Stimulated activated CD8-positive, alpha-beta memory T cell treated with anti-CD3 and anti-CD28 coated beads, Interleukin-15, amount 100 ng/mL, for 1 hour (primary cell): ENCODE measurements around the gene MIA3.
"Not testable (repeated sequence)": the region's sequence is repeated elsewhere in the genome, so short reads cannot be mapped to it uniquely, and the experiment has no call there.

Source experiments
- DNase-seq: peaks from one replicate; pipeline ENCODE4 v3.0.0-alpha.2; 2020; ENCODE audit warnings: low read depth

The MIA3 gene

DNA sequence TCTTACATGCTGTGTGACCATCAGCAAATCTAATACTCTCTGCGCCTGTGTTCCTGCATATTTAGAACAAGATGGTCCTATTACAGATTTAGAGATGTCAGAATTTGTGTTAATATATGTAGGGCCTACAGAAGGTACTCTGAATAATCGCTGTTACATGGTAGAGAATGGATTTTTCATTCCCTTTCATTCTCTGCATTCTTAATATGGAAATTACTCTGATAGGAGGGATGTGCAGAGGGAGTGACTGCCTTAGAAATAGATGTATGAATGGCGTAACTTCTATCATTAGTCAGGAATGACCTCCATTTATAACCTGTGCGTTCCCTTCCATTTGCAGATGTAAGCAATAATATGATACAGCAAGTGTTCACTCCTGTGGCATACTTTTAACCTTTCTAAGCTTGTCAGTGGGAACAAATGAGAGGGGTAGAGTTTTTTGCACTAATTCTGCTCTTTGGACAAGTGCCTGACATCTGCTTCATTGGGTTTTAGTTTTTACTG is 45.6 kb downstream of the MIA3 start:
- no peak for DNase-seq

DNA sequence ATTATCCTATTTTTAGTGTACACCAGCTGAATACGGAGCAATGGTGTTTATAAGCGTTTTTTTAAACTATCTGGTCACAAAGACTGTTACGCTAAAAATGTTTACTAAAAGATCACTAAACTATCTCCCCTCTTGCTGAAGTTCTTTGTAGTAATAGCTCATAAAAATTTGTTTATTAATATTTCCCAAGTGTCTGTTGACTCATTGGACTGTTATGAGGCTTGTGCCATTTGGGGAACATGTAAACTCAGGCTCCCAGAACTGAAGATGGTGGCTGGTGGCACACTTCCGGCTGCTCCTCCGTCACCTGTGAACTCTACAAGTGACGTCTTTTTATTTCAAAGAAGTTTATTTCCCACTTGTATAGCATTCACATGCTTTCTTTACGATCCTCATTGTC is 48.1 kb downstream of the MIA3 start:
- no peak for DNase-seq

DNA sequence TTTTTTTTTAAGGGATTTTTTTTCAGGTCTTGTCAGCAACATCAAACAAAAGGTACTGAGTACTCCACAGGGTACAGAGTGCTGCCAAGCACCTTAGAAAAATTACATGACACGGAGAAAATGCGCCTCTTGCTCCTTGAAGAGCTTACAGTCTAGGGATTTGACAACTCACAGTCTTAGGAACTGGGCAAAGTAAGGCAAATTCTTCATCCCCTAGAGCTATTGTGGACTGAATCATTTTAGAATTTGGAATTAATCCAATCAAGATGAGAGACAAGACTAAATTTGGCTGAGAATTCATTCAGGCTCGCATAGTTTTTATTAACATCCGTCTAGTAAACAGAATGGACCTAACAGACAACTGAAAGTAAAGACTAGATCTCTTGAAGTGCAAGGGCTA is 50.3 kb downstream of the MIA3 start:
- DNase-seq, result not testable (repeated sequence)

DNA sequence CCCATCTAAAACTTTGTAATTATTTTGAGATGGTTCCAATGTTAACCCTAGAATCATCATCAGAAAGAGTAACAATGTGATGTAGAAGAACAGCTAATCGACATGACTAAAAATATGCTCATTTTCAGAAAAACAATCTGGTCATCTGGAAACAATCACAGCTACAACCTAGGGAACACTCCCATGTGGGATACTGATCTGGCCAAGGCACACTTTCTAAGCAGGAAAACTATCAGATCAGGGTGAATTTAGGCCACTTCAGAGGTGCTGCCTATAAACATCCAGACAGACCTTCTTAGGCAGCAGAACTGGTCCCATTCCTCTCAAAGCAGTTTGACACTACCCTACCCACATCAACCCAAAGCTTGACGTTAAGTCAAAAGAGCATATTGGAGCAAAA is 51.2 kb downstream of the MIA3 start:
- not testable (repeated sequence) for DNase-seq

DNA sequence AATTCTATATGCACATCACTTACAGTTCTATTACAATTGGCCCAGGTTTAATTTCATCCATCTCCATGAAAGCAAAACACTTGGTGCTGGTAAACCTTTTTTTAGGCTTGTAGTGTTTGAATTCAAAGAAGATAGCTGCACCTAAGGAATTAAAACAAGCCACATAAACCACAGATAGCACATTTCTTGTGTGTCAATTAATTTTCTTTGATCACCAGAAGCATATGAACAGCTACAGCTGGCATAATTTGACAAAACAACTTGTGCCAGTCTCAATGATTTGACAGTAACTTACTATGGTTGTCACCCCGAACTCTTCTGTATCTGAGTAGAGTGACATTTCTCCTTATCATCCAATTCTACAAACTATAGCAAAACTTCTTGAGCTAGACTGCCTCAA is 52.2 kb downstream of the MIA3 start:
- DNase-seq, result no peak

DNA sequence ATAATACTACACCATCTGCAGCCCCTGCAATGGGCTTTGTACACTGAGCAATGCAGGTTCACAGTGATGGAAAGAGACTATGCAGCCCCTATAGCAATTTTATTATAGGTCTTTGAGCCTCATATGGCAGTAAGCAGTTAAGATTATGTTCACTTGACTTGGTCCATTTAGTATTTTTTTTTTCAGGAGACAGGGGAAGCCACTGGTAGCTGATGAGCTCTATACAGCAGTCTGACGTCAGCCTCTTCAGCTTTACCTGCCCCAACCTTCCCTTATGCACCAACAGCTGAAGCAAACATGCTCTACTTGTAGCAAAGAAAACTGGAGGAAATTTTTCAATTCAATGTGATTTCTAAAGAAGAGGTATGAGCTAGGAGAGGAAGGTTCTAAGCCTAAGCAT is 62.2 kb downstream of the MIA3 start:
- no peak for DNase-seq

DNA sequence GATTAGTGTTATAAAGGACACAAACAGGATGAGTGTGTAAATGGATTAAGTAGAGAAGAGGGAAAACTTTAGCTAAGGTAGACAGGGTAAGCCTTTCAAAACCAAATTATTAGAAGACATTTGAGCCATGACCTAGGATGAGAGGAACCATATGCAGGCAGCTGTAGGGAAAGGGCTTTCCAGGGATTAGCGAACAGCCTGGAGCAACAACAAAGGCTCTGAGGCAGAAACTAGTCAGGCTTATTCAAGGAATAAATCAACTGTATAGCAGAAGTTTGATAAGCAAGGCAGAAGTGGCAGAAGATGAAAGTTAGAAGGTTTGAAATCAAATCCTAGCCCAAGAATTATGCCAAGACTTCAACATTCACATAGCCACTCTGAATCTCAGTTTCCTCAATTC is 73.1 kb downstream of the MIA3 start:
- DNase-seq, result no peak

GRCh38 chr1:222694927-222695326 is 77.0 kb downstream of the MIA3 start:
- no peak for DNase-seq

- DNase-seq, result no peak
These were observed 78.8 kb downstream of the MIA3 start for GRCh38 chr1:222696741-222697140.

DNA sequence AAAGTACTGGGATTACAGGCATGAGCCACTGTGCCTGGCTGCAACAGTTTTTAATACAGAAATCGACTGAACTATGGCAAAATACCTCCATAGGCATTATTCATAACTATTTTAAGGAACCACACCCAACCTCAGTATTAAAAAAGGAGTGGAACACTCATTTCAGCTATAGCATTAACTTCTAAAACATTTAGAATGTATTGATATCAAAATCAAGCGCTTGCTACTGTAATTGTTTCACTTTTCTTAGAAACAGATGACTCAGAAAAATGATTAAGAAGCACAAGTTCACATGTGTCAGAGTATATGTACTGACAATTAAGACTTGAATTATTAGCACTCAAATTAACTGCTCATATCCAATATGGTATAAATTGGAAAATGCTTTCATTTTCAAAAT is 79.3 kb downstream of the MIA3 start:
- DNase-seq, result no peak

DNA sequence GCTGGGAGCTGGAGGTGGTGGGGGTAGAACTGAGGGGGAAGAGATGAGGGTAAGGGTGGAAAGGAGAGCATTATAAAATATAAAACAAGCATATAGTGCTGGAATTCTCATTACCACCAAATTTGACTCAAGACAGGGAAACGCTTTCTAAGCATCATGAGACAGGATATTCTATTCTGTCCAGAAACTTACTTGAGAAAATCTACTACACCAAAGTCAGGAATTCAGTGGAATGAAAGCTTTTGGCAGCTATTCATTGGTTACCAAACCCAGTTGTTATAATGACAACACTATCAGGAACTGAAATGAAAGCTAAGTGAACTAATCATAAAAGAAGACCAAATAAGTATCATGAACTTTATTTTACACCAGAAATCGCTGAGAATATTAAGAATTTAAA is 79.9 kb downstream of the MIA3 start:
- no peak for DNase-seq

DNA sequence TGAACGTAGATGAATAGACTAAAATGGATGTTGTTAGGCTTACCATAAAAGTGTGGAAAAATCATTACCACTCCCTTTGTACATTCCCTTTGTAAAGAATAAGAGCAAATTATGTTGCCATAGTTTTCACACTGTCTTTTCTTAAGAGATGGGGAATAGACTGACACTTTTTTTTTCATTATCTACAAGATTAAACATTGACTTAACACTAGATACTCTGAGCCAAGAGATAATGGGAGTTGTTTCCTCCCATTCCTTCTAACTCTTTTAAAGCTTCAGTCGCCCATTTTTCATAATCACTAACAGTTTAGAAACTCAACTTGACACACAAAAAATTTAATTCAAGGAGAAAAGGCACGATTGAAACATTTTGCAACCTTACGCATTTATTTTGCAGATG is 84.3 kb downstream of the MIA3 start:
- no peak for DNase-seq

- no peak for DNase-seq
These were observed 86.4 kb downstream of the MIA3 start for GRCh38 chr1:222704260-222704659.

DNA sequence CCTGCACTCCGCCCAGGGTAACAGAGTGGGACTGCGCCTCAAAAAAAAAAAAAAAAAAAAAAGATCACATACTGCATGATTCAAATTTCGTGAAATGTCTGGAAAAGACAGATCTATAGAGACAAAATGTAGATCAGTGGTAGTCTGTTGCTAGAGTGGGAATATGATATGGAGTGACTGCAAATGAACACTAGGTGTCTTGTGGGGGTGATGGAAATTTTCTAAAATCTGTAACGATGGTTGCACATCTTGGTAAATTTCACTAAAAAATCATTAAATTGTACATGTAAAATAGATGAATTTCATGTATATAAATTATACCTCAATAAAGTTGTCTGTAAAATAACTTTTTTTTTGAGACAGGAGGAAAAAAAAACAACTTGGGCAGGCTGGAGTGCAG is 88.9 kb downstream of the MIA3 start:
- DNase-seq, result no peak

- DNase-seq, result no peak
These were observed 91.8 kb downstream of the MIA3 start for GRCh38 chr1:222709700-222710153.

DNA sequence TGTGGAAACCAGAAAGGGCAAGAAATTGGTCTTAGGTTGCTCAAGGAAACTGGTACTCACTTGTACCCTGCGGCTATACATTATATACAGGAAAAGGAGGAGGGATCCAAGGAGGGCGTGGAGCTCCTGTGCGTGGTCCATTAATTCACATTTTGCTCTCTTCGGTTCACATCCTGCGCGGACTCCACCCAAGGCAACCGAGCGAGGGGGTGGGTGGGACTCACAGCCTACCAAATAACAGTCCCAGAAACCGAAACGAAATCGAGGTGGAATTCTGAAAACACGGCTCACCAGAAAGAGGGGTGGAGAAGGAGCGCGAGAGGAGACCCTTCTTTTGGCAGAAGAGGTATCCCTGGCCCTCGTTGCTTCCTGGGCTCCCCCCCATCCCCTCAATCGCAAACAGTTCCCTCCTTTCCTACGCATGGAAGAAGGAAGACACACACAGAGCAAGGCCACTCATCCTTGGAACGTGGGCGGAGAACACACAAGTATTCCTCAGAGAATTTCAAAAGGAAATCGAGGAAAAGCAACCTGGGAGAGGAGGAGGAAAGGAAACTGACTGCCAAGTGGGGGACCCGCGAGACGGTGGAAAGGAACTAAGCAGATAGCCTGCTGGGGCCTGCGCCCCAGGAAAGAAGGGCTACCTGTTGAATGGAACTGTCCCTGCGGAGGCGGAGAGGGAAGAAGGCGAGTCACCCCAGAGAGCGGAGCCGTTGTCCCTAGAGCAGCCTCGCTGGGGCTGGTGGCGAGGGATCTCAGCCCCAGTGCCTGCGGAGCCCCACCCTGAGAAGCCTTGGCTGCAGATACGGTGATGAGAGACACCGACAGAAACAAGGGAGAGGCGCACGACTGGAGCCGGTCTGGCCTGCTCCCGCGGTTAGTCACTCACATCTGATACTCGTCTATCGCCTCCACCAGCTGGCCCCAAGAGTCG is 93.7 kb downstream of the MIA3 start:
- peak; percentile 20 for DNase-seq

GRCh38 chr1:222712253-222713090 is 94.6 kb downstream of the MIA3 start, which contains the start of the genes AIDA and BROX:
TSS of gene AIDA (minus strand) at chr1:222712491. CDS start at chr1:222712317, 174 bp downstream.
TSS of gene BROX (plus strand) at chr1:222712564. CDS start at chr1:222715700, 3,136 bp downstream.
- peak; percentile 96 for DNase-seq

GRCh38 chr1:222713091-222713961 is 95.4 kb downstream of the MIA3 start:
- DNase-seq, result peak; percentile 80

GRCh38 chr1:222716393-222716792 is 98.5 kb downstream of the MIA3 start:
- no peak for DNase-seq
